HT-29 (cell line): ENCODE results near the gene C1orf50. TPM values are rescaled to one million over a fixed set of nuclear protein-coding genes. Genes with fewer than 3 reads are reported as not detected.
"Not testable (repeated sequence)": the region's sequence is repeated elsewhere in the genome, so short reads cannot be mapped to it uniquely, and the experiment has no call there.

Experiments
- DNase-seq: peaks from one replicate; pipeline ENCODE4 v3.0.0-alpha.2; 2015; ENCODE audit warnings: low spot score
- total RNA-seq: library from RNA; depleted of rRNA; stranded (reverse); fragments of >200 nt; shearing (Covaris generic); gene quantifications from 2 replicates; pipeline ENCODE4 v1.2.3, GENCODE V29; 2014

C1orf50 gene
- total RNA-seq, 1 experiment from 2014 or later = 2.0 TPM

DNA sequence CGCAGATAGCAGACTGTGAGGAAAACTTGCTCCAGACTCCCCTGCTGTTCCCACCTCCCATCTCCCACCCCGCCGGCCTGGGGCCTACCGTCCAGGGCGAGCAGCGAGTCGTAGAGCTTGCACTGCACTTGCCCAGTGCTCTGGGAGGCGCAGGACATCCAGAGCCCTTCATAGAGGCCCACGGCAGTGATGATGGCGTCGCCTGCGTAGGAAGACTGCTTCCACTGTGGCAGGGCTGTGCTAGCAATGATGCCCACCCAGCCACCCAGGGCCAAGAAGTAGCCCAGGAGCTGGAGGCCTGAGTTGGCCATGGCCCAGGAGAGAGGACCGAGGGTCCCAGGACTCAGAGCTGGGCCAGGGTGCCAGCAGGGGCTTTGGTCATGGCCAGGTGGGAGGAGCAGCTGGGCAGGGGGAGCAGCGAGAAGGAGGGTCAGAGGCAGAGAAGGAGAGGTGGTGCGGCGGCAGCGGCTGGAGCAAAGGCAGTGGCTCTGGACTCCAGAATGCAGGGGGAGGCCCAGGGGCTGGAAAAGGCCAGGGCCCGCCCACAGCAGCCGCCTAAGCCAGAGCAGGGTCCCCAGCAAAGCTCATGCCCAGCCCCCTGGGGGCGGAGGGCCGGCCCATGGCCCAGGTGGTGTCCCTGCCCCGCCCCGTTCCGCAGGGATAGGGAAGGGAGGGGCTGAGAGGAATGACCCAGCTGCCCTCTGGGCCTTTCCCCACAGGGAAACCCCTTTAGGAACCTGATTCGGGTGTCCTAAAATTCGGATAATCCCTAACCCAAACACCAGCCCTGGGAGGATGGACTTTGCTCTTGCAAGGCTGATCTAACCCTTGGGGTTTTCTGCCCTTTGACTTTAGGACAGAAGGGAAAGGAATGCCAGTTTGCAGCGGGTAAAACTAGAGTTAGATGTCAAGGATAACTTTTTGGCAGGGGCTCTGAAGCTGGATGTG, 27.0 kb upstream of the C1orf50 start, which contains the start of gene CLDN19:
Gene CLDN19, minus strand, starts transcription at position 484 of the 948 bp plus-strand sequence. Its CDS starts 173 bp downstream, at position 311.
- DNase-seq = no peak

DNA sequence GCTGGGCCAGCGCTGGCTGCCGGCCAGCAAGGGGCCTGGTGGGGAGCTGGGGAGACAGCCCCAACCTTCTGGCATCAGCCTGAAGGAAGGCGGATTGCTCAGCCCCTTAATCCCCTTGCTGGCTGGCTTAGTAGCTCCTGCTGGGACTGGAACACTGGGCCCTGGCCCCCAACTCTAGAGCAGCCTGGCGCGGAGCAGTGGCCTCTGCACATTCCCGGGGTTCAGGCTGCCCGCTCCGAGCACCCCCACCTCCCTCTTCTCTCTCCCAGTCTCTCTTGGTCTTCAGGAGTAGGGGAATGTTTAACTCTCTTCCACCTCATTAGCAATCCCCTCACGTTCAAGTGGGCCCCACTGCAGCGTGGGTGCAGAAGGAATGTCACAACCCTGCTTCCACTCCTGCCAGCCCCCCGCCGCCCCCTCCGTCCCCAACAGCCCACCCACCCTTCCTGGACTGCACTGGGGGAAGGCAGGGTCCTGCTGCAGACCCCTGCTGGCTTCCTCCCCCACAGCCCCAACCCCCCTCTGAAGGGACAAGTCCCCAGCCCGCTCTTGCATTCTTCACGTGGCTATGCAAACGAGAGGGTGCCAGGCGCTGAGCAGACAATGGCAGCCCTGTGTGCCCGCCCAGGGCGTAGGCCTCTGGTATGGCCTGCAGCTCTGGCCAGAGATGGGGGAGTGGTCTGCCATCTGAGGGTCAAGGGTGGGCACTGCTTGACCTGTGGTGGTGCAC, 26.0 kb upstream of the C1orf50 start:
- DNase-seq = no peak

DNA sequence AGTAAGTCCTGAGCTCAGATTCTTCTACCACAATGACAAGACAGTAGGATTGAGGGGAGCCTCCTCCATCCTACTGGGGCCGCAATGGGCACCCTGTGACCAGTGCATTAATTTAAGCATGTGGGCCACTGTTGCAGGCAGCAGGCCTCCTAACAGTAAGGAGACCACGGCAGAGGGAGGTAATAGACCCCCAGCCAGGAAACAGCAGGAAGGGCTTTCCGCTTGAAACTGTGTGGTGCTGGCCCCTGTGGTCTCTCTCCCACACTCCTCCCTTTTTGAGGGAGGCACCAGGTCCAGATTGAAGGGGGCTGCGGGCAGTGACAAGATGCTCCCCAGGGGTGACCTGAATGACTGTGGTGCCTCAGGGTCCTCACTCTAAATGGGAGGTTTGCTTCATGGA, 25.3 kb upstream of the C1orf50 start:
- DNase-seq = no peak

DNA sequence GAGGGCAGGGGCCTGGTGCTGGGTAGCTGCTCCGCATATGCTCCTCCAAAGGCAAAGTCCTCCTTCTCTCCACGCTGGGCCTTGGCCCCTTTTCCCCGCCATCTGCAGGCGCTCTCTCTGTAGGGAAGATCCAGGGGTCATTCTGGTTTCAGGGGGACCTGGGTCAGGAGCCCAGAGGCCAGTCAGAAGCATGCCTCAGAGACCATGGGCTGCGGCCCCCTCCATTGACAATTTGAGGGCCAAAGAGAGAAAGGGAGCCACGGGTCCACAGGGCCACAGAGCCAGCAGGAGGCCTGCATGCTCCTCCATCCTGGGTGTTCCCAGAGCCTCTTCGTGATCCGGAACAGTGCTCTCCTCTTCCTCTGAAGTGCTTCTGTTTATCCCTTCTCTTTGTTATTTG, 24.9 kb upstream of the C1orf50 start:
- no peak for DNase-seq

DNA sequence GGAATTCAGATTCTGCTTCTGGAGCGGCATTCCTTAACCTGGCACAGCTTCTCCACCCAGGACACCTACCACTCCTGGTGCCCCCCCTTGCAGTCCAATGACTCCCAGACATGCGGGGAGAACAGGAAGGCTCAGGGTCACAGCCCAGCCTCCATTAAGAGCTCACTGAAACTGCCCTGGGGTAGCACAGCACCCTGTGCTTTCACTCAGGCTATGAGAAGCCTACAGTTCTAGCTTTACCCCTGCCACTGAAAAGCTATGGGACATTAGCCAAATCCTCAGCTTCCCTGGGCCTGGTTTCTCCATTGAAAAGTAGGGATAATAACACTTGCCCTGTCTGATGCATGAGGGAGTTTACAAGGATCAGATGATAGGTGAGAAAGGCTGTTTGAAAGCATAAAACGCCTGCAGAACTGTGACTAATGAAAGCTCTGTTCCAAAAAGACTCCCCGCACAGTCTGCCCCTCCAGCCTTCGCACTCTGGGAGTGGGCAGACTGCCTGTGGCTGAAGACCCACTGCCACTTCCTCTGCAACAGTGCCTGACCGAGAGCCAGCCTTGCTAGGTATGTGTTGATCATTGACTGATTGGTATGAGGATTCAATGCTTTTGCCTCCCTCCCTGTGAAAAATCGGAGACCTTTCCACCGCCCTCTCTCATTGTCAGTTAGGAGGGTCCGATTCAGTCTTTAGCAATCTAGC, 24.3 kb upstream of the C1orf50 start:
- no peak for DNase-seq

DNA sequence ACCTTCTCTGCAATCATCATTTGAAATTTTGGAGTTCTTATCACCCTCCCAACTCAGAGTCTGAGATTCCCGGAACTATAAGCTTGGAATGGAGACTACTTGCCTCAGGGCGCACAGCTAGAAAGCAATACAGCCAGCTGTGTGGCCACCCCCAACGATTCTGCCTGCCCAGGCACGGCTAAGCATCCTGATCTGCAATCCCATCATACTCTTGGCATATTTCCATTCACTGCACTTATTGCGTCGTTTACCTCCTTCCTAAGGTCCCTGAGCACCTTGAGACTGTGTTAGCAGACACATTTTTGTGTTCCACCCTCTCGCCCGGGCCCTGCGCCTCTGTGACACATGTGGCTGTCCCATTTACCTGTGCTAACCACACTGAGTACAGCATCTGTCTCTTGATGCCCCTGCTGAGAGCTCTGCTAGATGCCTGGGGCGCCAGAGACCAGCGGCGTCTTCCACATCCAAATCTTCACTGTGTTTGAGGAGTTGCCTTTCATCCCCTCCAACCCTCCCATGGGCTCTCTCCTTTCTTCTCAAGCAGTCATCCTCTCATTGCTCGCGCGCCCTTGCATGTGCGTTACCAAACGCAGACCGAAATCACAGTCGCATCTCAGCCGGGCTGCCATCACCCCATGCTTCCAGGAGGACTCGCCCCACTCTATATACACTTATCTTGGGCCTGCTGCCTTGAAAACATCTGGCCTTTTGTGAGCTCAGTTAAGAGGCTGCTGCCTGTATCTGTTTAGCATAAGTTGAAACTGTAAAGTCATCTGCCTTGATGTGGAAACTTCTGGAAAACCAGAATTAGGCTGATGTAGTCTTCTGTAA, 23.5 kb upstream of the C1orf50 start:
- no peak for DNase-seq

DNA sequence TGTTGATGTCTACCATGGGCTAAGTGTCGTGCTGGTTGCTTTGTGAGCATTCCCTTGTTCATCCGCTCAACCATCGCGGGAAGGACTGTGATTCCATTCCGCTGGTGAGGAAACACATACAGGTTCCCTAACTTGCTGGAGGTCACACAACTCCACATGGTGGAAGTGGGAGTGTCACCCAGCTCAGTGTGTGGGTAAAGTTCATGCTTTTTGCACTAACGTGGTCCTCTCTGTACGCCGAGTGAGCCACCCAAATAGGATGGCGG, 23.0 kb upstream of the C1orf50 start:
- no peak for DNase-seq

DNA sequence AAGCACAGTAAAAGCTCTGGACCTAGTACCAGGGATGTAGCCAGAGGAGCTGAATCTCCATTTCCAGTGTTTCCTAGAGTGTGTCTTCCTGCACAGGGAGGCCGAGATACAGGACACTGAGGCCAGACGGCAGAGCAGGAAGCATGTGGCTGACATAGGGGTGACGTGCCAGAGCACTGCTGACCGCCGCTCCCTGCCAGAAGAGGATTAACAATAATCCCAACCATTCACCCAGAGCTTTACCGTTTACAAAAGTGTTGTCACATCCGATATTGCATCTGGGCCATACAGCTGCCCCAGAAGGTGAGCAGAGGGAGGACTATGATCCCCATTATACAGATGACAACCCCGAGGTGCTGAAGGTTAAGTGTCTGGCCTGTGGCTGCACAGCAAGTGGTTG, 21.2 kb upstream of the C1orf50 start:
- DNase-seq = no peak

DNA sequence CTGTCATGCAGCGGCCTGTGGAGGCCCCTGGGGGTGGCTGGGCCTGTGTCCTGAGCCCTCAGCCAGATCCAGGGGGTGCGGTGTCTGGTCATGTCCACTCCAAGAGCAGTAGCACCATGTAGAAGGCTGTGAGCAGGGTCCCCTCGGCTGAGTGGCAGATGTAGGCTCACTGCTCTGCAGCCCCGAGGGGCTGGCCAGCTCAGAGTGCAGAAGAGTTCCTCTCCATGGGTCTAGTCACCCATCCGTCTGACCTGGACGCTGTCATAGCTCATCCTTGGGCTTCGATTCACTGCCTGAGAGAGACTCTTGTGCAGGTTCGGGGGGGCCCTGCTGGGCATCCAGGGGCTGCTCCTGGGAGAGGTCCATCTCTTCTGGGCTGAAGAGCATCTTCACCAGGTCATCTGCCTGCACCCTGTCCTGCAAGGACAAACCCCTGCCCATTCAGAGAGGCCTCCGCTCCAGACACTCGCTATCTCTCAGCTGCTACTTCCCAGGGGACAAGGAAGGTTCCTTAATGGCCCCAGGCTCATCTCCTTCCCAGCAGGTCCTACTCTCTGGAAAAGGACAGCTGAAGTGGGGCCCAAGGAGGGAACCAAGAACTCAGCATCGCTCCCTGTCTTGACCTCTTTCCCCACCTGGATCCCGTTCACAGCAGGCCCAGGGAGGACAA, 20.5 kb upstream of the C1orf50 start:
- no peak for DNase-seq

DNA sequence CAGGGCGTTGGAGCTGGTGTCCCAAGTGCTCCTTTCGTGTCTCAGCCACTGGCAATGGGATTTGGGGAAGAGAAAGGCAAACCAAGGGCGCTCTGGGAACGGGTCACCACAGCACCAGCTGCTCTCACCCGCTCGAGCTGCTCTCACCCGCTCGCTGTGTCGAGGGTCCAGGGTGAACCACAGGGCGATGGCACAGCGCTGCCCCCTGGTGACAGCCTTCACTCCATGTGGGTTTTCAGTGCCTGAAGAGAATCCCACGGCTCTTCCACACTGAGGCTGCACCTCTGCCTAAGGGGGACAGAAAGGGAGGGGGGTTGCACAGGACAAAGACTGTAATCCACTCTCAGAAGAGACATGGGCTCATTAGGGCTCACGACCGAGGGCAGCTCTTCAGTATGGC, 19.9 kb upstream of the C1orf50 start:
- DNase-seq = peak; percentile 26

DNA sequence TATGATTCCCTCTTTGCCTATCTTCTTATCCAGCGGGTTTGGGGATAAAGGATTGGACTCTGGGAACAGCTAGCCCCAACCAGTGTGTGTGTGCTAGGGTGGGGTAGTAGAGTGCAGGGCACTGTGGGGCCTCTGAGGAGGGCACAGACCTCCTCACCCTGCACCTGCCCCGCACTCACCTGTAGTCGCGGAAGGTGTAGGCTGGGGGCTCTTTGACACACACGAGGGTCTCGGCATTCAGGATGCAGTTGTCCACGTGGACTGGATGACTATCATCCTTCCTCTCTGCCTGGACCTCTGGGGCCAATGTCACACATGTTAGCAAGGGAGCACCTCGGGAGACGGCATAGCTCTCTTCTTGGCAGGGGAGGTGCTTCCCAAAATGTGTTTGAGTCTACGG, 19.0 kb upstream of the C1orf50 start:
- DNase-seq = no peak

DNA sequence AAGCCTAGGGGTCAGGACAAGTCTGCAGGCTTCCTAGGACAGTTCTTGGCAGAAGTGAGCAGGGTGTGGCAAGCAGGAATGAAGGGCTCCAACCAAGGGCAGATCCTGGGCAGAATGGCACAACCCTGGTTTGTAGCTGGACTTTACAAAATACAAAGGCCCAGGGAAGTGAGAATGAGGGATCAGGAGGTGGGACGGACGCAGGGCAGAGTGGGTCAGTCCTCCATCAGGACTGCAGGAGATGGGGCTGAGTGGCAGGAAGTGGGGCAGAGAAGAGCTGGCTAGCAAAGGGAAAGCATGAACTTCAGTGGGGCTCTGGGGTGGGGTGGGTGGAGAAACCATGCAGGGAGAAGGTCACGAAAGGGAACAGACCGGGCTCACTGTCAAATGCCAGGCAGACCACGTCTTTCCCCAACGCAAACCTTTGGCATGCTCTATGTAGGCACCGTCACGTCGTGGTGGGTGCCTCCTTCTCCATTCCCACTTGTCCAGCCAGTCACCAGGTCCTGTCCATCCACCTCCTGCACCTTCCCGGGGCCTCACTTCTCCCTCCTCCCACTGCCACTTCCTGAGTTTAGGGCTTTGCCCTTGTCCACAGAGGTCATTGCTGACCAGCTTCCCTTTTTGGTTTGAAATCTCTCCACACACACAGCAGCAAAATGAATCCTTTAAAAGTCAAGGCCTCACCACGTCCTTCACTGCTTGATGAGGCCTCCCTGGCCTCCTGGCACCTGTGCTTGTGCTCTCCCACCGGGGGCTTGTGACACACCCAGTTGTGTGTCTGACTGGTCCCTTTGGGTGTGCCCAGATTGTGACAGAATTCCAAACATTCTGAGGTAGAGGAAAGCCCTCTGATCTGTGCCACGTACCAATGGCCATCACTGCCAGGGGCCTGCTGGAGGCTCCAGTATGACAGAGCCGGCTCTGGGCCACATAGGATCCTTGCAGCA, 18.3 kb upstream of the C1orf50 start:
- DNase-seq = no peak

DNA sequence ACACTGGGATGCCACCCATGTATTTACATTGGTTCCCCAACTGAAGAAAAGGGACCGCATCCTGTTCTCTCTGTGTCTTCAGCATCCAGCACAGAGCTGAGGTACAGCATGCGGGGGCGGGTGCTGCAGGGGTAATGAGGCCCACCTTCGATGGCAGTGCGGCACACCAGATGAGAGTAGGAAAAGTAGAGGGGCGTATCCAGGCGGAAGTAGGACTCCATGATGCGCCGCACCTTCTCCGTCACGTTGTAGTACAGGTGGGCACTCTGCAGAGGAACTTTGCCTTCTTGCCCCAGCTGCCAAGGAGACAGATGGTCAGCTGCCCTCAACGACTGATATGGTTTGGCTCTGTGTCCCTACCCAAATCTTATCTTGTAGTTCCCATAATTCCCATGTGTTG, 17.0 kb upstream of the C1orf50 start:
- DNase-seq = no peak

DNA sequence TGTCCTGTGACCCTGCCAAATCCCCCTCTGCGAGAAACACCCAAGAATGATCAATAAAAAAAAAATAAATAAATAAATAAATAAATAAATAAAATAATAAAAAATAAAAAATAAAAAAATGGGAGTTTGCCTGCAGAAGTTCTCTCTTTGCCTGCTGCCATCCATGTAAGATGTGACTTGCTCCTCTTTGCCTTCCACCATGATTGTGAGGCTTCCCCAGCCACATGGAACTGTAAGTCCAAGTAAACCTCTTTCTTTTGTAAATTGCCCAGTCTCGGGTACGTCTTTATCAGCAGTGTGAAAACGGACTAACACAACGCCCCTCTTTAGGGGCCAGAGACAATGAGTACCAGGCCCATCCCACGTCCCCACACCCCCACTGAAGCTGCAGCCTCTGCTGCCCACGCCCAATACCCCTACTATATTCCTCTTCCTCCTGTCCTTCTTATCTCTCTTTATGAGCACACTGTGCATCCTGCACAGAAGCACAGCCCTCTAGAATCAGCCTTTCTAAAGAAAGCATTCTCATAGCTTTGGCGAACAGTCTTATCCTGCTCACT, 15.5 kb upstream of the C1orf50 start:
- DNase-seq = not testable (repeated sequence)

DNA sequence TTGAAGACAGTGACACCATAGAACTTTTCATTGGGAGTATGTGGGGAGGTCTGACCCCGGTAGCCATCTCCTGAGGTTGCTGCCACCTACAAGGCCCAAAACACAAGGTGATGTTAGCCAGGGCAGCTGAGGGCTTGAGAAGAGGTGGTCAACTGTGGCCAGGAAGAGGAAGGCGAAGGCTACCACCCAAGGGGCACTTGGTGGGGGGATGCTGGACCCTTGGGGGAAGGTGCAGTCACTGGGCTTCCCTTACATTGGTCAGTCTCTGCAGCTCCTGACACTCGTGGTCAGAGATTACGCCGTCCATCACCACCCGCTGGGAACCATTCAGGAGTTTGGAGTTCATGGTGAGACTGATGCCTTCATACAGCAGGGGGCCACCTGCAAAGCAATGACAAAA, 14.8 kb upstream of the C1orf50 start:
- DNase-seq = no peak

DNA sequence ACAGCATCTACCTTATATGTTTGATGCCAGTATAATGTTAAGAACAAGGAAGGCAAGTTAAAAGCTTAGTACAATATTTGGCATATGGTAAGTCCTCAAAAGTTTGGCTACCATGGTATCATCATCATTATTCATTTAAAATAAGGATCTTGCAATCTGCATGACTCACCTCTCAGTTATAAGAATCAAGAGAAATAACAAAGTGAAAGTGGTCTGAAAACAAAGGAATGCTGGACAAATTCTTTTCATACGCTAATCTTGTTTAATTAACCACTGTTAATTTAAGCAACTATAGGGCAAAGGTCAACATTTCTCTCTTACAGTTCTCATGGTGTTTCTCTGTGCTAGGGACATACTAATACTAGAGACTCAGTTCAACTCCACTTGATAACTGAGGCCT, 14.0 kb upstream of the C1orf50 start:
- no peak for DNase-seq

DNA sequence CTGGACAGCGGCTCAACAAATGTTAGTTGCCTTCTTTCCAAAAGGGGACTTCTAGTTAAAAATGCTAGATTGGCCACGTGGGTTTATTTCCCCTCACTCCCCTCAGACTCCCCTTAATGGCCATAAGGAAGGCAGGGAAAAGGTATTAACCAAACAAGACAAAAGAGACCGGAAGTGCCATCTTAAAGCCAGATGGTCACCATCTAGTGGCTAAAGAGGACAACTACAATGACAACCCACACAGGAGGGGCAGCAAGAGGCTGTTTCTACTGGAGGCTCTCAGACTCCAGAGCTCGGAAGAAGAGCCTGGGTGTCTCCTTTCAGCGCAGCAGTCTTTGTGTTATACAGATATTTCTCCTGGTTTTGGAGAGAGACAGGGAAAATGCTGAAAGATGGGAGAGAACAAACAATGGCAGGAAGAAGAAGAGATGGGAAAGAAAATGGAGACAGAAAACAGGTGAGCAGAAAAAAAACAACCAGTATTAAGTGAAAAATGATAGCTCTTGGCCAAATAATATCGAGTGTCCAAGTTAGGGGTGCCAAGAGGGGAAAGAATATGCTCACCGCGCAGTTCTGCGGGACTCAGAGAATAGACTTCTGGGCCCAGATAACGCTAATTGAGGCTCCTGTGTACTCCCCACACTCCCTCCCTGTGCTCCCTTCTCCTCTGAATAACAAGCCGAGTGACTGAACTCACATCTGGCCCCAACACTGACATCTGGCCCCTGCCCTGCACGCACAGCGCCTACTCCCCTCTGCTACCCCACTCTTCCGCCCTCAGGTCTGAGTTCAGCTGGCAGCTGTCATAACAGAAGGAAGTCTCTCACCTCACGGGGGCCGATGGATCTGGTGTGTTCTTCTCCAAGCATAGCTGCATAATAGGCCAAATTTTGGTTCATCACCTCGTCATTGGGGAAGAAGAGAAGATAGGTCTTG, 9.8 kb upstream of the C1orf50 start:
- DNase-seq = peak; percentile 66

DNA sequence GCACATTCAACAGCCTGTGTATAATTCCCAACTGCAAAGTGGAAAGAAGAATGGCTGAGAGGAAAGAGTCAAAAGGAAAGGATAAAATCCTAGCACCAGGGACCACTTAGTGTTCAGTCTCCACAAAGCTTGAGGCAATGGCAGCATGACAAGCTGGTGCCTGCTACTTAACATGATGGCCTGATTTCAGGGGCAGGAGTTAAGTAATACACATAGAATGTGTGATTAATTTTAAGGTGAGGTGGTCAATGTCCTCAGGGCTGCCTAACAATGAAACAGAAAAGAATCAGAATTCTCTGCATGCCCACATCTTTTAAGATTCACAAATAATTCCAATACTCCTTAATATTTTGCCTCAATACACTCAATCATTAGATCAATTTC, 9.2 kb upstream of the C1orf50 start:
- DNase-seq = no peak
